WTC11 (cell line): ENCODE data around the gene ZNF804A. TPM values are rescaled to one million over a fixed set of nuclear protein-coding genes. Genes with fewer than 3 reads are reported as not detected.

Source experiments
- ATAC-seq: fragments of 200-7000 bp; cut with Tn5 transposase; 2 replicates; pipeline ENCODE4 v1.10.0; 2021; ENCODE audit warnings: mild to moderate bottlenecking, moderate library complexity
- CTCF ChIA-PET: fragments of 300-600 bp; sonication (Branson Sonifier 250); formaldehyde crosslinking; loops from one replicate; lab custom pipeline; 2021; ENCODE audit warnings: antibody characterized with exemption; lab: Charles Lee
- POLR2A ChIA-PET: fragments of 350-600 bp; sonication (Branson Sonifier 250); formaldehyde crosslinking; loops from one replicate; lab custom pipeline; 2021; ENCODE audit warnings: antibody characterized with exemption; lab: Charles Lee
- DNase-seq: peaks from one replicate; pipeline ENCODE4 v3.0.0; 2021; ENCODE audit warnings: low spot score
- H3K27ac Mint-ChIP-seq: 2 replicates; pipeline ENCODE4 v1.8.0; 2021; ENCODE audit warnings: mixed read lengths
- H3K27me3 Mint-ChIP-seq: 2 replicates; pipeline ENCODE4 v1.8.0; 2021; ENCODE audit warnings: low read depth, mild to moderate bottlenecking, moderate library complexity, mixed read lengths
- H3K36me3 Mint-ChIP-seq: 2 replicates; pipeline ENCODE4 v1.8.0; 2021; ENCODE audit warnings: mixed read lengths
- H3K4me1 Mint-ChIP-seq: 2 replicates; pipeline ENCODE4 v1.8.0; 2022; ENCODE audit warnings: mixed read lengths
- H3K4me3 Mint-ChIP-seq: 2 replicates; pipeline ENCODE4 v1.8.0; 2021; ENCODE audit warnings: mild to moderate bottlenecking, moderate library complexity, mixed read lengths
- H3K9me3 Mint-ChIP-seq: 2 replicates; pipeline ENCODE4 v1.8.0; 2021; ENCODE audit warnings: mixed read lengths
- ESRRA ChIP-seq: sonication (generic); formaldehyde crosslinking; IDR thresholded peaks from 2 replicates; pipeline ENCODE4 v1.8.1; 2022; ENCODE audit warnings: mild to moderate bottlenecking, missing genetic modification reagents, borderline replicate concordance
- FOXJ3 ChIP-seq: sonication (generic); formaldehyde crosslinking; IDR thresholded peaks from 2 replicates; pipeline ENCODE4 v1.9.0; 2021; ENCODE audit warnings: missing genetic modification reagents, mild to moderate bottlenecking, borderline replicate concordance
- GTF2I ChIP-seq: fragments of 250-450 bp; sonication (Bioruptor Pico); conservative IDR thresholded peaks from 2 replicates; pipeline ENCODE4 v1.4.0; 2021; ENCODE audit warnings: mild to moderate bottlenecking
- JAZF1 ChIP-seq: fragments of 250-450 bp; sonication (Bioruptor Pico); IDR thresholded peaks from 2 replicates; pipeline ENCODE4 v1.9.0; 2021; ENCODE audit warnings: moderate library complexity, mild to moderate bottlenecking, inconsistent platforms
- JUN ChIP-seq: sonication (generic); formaldehyde crosslinking; IDR thresholded peaks from 2 replicates; pipeline ENCODE4 v1.8.0; 2023; ENCODE audit warnings: mild to moderate bottlenecking, missing genetic modification reagents
- NFYB ChIP-seq: sonication (generic); formaldehyde crosslinking; conservative IDR thresholded peaks from 2 replicates; pipeline ENCODE4 v1.8.0; 2022; ENCODE audit warnings: low read depth, missing genetic modification reagents
- SOX15 ChIP-seq: fragments of 250-450 bp; sonication (Bioruptor Pico); IDR thresholded peaks from 2 replicates; pipeline ENCODE4 v1.9.0; 2021; ENCODE audit warnings: mild to moderate bottlenecking
- SP1 ChIP-seq: sonication (generic); formaldehyde crosslinking; conservative IDR thresholded peaks from 2 replicates; pipeline ENCODE4 v1.8.1; 2022; ENCODE audit warnings: missing genetic modification reagents
- ZBTB21 ChIP-seq: sonication (generic); formaldehyde crosslinking; IDR thresholded peaks from 2 replicates; pipeline ENCODE4 v1.8.1; 2023; ENCODE audit warnings: mild to moderate bottlenecking, missing genetic modification reagents, borderline replicate concordance
- ZNF219 ChIP-seq: sonication (generic); formaldehyde crosslinking; IDR thresholded peaks from 2 replicates; pipeline ENCODE4 v1.8.0; 2023; ENCODE audit warnings: missing genetic modification reagents, mild to moderate bottlenecking, borderline replicate concordance
- ZNF263 ChIP-seq: sonication (generic); formaldehyde crosslinking; IDR thresholded peaks from 2 replicates; pipeline ENCODE4 v1.8.1; 2022; ENCODE audit warnings: low read depth, mild to moderate bottlenecking, moderate library complexity, missing genetic modification reagents
- ZNF317 ChIP-seq: sonication (generic); formaldehyde crosslinking; IDR thresholded peaks from 2 replicates; pipeline ENCODE4 v1.8.1; 2023; ENCODE audit warnings: low read depth, mild to moderate bottlenecking, moderate library complexity, missing genetic modification reagents, borderline replicate concordance
- total RNA-seq: library from RNA; stranded (reverse); gene quantifications from 3 replicates; pipeline ENCODE4 v1.2.3, GENCODE V29; 2021
- TF ChIP-seq, protein P1 (sequence below): sonication (generic); formaldehyde crosslinking; IDR thresholded peaks from 2 replicates; pipeline ENCODE4 v1.8.1; 2022; ENCODE audit warnings: low read depth, mild to moderate bottlenecking, moderate library complexity, missing genetic modification reagents, borderline replicate concordance
- TF ChIP-seq, protein P2 (sequence below): sonication (generic); formaldehyde crosslinking; IDR thresholded peaks from 2 replicates; pipeline ENCODE4 v1.8.1; 2023; ENCODE audit warnings: mild to moderate bottlenecking, missing genetic modification reagents, moderate library complexity
- TF ChIP-seq, protein P3 (sequence below): fragments of 250-450 bp; sonication (Bioruptor Pico); IDR thresholded peaks from 2 replicates; pipeline ENCODE4 v1.8.0; 2021; ENCODE audit warnings: mild to moderate bottlenecking
- TF ChIP-seq, protein P4 (sequence below): fragments of 250-450 bp; sonication (Bioruptor Pico); IDR thresholded peaks from 2 replicates; pipeline ENCODE4 v1.9.0; 2021; ENCODE audit warnings: mild to moderate bottlenecking, borderline replicate concordance
- TF ChIP-seq, protein P5 (sequence below): sonication (generic); formaldehyde crosslinking; IDR thresholded peaks from 2 replicates; pipeline ENCODE4 v1.8.1; 2023; ENCODE audit warnings: mild to moderate bottlenecking, moderate library complexity, missing genetic modification reagents
- TF ChIP-seq, protein P6 (sequence below): sonication (generic); formaldehyde crosslinking; IDR thresholded peaks from 2 replicates; pipeline ENCODE4 v1.8.1; 2022; ENCODE audit warnings: mild to moderate bottlenecking, missing genetic modification reagents, moderate library complexity, borderline replicate concordance
- TF ChIP-seq, protein P7 (sequence below): sonication (generic); formaldehyde crosslinking; IDR thresholded peaks from 2 replicates; pipeline ENCODE4 v1.8.1; 2023; ENCODE audit warnings: mild to moderate bottlenecking, missing genetic modification reagents, borderline replicate concordance

Gene ZNF804A
- total RNA-seq, 1 experiment from 2014 or later = not detected

DNA sequence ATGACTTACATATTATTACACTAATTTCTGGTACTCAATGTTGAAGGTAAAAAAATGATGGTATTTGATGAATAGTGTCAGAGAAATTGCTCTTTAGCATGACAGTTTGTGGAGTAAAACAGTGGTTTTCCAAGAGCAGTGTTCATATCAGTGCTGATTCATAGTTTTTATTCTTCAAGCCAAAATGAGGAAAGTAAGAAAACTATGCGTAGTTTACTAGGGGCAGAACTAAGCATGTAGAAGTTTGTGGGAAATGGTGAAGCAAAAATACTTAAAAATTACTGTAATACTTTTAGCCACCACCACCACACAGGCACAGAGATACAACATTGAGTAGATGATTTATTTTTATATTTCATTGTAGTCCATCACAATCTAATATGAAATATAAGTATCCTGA lies 137.3 kb downstream of the ZNF804A start:
- TF ChIP-seq, protein P1, sequence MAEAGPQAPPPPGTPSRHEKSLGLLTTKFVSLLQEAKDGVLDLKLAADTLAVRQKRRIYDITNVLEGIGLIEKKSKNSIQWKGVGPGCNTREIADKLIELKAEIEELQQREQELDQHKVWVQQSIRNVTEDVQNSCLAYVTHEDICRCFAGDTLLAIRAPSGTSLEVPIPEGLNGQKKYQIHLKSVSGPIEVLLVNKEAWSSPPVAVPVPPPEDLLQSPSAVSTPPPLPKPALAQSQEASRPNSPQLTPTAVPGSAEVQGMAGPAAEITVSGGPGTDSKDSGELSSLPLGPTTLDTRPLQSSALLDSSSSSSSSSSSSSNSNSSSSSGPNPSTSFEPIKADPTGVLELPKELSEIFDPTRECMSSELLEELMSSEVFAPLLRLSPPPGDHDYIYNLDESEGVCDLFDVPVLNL (CRISPR knock-in tag) = no peak
- TF ChIP-seq, protein P2, sequence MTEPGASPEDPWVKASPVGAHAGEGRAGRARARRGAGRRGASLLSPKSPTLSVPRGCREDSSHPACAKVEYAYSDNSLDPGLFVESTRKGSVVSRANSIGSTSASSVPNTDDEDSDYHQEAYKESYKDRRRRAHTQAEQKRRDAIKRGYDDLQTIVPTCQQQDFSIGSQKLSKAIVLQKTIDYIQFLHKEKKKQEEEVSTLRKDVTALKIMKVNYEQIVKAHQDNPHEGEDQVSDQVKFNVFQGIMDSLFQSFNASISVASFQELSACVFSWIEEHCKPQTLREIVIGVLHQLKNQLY (CRISPR knock-in tag) = no peak
- TF ChIP-seq JUN (CRISPR knock-in tag) = no peak
- TF ChIP-seq ZBTB21 = no peak
- no peak for TF ChIP-seq FOXJ3
- no peak for TF ChIP-seq ZNF317 (CRISPR knock-in tag)
- TF ChIP-seq ZNF219 (CRISPR knock-in tag) = no peak
- no peak for TF ChIP-seq GTF2I (CRISPR knock-in tag)
- TF ChIP-seq NFYB (CRISPR knock-in tag) = no peak
- TF ChIP-seq, protein P3, sequence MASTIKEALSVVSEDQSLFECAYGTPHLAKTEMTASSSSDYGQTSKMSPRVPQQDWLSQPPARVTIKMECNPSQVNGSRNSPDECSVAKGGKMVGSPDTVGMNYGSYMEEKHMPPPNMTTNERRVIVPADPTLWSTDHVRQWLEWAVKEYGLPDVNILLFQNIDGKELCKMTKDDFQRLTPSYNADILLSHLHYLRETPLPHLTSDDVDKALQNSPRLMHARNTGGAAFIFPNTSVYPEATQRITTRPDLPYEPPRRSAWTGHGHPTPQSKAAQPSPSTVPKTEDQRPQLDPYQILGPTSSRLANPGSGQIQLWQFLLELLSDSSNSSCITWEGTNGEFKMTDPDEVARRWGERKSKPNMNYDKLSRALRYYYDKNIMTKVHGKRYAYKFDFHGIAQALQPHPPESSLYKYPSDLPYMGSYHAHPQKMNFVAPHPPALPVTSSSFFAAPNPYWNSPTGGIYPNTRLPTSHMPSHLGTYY (CRISPR knock-in tag) = no peak
- TF ChIP-seq ZNF263 = no peak
- TF ChIP-seq, protein P4, sequence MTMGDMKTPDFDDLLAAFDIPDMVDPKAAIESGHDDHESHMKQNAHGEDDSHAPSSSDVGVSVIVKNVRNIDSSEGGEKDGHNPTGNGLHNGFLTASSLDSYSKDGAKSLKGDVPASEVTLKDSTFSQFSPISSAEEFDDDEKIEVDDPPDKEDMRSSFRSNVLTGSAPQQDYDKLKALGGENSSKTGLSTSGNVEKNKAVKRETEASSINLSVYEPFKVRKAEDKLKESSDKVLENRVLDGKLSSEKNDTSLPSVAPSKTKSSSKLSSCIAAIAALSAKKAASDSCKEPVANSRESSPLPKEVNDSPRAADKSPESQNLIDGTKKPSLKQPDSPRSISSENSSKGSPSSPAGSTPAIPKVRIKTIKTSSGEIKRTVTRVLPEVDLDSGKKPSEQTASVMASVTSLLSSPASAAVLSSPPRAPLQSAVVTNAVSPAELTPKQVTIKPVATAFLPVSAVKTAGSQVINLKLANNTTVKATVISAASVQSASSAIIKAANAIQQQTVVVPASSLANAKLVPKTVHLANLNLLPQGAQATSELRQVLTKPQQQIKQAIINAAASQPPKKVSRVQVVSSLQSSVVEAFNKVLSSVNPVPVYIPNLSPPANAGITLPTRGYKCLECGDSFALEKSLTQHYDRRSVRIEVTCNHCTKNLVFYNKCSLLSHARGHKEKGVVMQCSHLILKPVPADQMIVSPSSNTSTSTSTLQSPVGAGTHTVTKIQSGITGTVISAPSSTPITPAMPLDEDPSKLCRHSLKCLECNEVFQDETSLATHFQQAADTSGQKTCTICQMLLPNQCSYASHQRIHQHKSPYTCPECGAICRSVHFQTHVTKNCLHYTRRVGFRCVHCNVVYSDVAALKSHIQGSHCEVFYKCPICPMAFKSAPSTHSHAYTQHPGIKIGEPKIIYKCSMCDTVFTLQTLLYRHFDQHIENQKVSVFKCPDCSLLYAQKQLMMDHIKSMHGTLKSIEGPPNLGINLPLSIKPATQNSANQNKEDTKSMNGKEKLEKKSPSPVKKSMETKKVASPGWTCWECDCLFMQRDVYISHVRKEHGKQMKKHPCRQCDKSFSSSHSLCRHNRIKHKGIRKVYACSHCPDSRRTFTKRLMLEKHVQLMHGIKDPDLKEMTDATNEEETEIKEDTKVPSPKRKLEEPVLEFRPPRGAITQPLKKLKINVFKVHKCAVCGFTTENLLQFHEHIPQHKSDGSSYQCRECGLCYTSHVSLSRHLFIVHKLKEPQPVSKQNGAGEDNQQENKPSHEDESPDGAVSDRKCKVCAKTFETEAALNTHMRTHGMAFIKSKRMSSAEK = no peak
- no peak for TF ChIP-seq JAZF1 (CRISPR knock-in tag)
- TF ChIP-seq SOX15 (CRISPR knock-in tag) = no peak
- TF ChIP-seq, protein P5, sequence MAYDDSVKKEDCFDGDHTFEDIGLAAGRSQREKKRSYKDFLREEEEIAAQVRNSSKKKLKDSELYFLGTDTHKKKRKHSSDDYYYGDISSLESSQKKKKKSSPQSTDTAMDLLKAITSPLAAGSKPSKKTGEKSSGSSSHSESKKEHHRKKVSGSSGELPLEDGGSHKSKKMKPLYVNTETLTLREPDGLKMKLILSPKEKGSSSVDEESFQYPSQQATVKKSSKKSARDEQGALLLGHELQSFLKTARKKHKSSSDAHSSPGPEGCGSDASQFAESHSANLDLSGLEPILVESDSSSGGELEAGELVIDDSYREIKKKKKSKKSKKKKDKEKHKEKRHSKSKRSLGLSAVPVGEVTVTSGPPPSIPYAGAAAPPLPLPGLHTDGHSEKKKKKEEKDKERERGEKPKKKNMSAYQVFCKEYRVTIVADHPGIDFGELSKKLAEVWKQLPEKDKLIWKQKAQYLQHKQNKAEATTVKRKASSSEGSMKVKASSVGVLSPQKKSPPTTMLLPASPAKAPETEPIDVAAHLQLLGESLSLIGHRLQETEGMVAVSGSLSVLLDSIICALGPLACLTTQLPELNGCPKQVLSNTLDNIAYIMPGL (CRISPR knock-in tag) = no peak
- no peak for DNase-seq
- no peak overlapping the region for H3K27ac Mint-ChIP-seq
- peaks cover 11% of the 10 kb centered on the region for H3K9me3 Mint-ChIP-seq
- no peaks in the 10 kb centered on the region for H3K36me3 Mint-ChIP-seq
- H3K4me3 Mint-ChIP-seq = no peak overlapping the region
- POLR2A ChIA-PET = no interaction called here
- ATAC-seq = no peak
- peaks cover 10% of the 10 kb centered on the region for H3K4me1 Mint-ChIP-seq
- CTCF ChIA-PET = no interaction called here
- H3K27me3 Mint-ChIP-seq = no peaks in the 10 kb centered on the region

DNA sequence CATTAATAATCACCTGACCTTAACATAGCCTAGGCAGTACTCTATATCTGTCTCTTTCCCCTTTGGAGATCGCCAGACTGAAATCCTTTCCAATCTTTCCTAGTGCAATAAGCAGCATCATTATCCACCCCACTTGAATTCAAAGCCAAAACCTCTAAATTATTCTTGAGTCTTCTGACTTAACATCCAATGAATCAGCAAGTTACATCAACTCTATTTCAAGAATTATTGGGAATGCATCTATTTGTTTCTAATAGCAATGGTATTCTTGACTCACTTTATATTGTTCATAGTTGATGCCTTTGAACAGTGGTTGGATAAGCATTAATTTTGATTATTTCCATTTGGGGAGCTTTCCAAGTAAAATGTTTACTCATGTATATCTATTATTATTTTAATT lies 144.8 kb downstream of the ZNF804A start:
- peaks cover 3% of the 10 kb centered on the region; the same call in 1 of the 2 replicates for H3K9me3 Mint-ChIP-seq
- H3K4me3 Mint-ChIP-seq = no peak overlapping the region
- ATAC-seq (no peak), DNase-seq (no peak)
- no peaks in the 10 kb centered on the region for H3K36me3 Mint-ChIP-seq
- no peak overlapping the region for H3K27ac Mint-ChIP-seq
- ChIA-PET POLR2A (no interaction called here), CTCF (no interaction called here)
- H3K4me1 Mint-ChIP-seq = peaks cover 3% of the 10 kb centered on the region; the same call in 1 of the 2 replicates
- no peaks in the 10 kb centered on the region for H3K27me3 Mint-ChIP-seq
- TF ChIP-seq NFYB (CRISPR knock-in tag) = no peak
- no peak for TF ChIP-seq SP1 (CRISPR knock-in tag)
- TF ChIP-seq, protein P6, sequence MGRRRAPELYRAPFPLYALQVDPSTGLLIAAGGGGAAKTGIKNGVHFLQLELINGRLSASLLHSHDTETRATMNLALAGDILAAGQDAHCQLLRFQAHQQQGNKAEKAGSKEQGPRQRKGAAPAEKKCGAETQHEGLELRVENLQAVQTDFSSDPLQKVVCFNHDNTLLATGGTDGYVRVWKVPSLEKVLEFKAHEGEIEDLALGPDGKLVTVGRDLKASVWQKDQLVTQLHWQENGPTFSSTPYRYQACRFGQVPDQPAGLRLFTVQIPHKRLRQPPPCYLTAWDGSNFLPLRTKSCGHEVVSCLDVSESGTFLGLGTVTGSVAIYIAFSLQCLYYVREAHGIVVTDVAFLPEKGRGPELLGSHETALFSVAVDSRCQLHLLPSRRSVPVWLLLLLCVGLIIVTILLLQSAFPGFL = no peak
- TF ChIP-seq ESRRA (CRISPR knock-in tag) = no peak
- no peak for TF ChIP-seq JUN (CRISPR knock-in tag)
- TF ChIP-seq, protein P7, sequence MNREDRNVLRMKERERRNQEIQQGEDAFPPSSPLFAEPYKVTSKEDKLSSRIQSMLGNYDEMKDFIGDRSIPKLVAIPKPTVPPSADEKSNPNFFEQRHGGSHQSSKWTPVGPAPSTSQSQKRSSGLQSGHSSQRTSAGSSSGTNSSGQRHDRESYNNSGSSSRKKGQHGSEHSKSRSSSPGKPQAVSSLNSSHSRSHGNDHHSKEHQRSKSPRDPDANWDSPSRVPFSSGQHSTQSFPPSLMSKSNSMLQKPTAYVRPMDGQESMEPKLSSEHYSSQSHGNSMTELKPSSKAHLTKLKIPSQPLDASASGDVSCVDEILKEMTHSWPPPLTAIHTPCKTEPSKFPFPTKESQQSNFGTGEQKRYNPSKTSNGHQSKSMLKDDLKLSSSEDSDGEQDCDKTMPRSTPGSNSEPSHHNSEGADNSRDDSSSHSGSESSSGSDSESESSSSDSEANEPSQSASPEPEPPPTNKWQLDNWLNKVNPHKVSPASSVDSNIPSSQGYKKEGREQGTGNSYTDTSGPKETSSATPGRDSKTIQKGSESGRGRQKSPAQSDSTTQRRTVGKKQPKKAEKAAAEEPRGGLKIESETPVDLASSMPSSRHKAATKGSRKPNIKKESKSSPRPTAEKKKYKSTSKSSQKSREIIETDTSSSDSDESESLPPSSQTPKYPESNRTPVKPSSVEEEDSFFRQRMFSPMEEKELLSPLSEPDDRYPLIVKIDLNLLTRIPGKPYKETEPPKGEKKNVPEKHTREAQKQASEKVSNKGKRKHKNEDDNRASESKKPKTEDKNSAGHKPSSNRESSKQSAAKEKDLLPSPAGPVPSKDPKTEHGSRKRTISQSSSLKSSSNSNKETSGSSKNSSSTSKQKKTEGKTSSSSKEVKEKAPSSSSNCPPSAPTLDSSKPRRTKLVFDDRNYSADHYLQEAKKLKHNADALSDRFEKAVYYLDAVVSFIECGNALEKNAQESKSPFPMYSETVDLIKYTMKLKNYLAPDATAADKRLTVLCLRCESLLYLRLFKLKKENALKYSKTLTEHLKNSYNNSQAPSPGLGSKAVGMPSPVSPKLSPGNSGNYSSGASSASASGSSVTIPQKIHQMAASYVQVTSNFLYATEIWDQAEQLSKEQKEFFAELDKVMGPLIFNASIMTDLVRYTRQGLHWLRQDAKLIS (CRISPR knock-in tag) = no peak
